Neuronal stem cell (in vitro differentiated cells): ENCODE data around the gene POLR1C. TPM values are rescaled to one million over a fixed set of nuclear protein-coding genes. Genes with fewer than 3 reads are reported as not detected.
A peak's percentile ranks its signal among the peaks of the same experiment; 100 is the strongest.
"Not testable (repeated sequence)": the region's sequence is repeated elsewhere in the genome, so short reads cannot be mapped to it uniquely, and the experiment has no call there.

Experiments used
- DNase-seq: peaks from one replicate; pipeline ENCODE4 v3.0.0-alpha.2; 2013; ENCODE audit warnings: low spot score
- H2AFZ ChIP-seq: one replicate; pipeline ENCODE4 v1.6.1; 2013; ENCODE audit warnings: mild to moderate bottlenecking, low read length, inconsistent platforms
- H2AK5ac ChIP-seq: 2 replicates; pipeline ENCODE4 v1.6.1; 2013; ENCODE audit warnings: low read depth, mild to moderate bottlenecking, inconsistent platforms, low read length, moderate library complexity, mixed read lengths
- H2BK120ac ChIP-seq: 2 replicates; pipeline ENCODE4 v1.6.1; 2013; ENCODE audit warnings: low read depth, mild to moderate bottlenecking, inconsistent platforms, low read length, moderate library complexity, mixed read lengths
- H2BK12ac ChIP-seq: one replicate; pipeline ENCODE4 v1.6.1; 2013; ENCODE audit warnings: low read length, inconsistent platforms
- H2BK15ac ChIP-seq: 2 replicates; pipeline ENCODE4 v1.6.1; 2013; ENCODE audit warnings: mild to moderate bottlenecking, low read length, inconsistent platforms, mixed read lengths
- H2BK5ac ChIP-seq: one replicate; pipeline ENCODE4 v1.6.1; 2013; ENCODE audit warnings: inconsistent platforms, mild to moderate bottlenecking, low read length, moderate library complexity
- H3K14ac ChIP-seq: one replicate; pipeline ENCODE4 v1.6.1; 2013; ENCODE audit warnings: low read length, inconsistent platforms
- H3K18ac ChIP-seq: 2 replicates; pipeline ENCODE4 v1.6.1; 2013; ENCODE audit warnings: low read length, inconsistent platforms
- H3K23ac ChIP-seq: 2 replicates; pipeline ENCODE4 v1.6.1; 2013; ENCODE audit warnings: low read depth, mild to moderate bottlenecking, mixed read lengths, low read length, inconsistent platforms; ENCODE audit not compliant: poor library complexity
- H3K27ac ChIP-seq: replicated peaks from 3 replicates; pipeline ENCODE4 v1.5.1; 2013; ENCODE audit warnings: low read length, inconsistent platforms
- H3K27me3 ChIP-seq, 3 experiments: 2 replicates each; pipeline ENCODE4 v1.6.1; 2013; ENCODE audit warnings: low read length in 3 of 3, mild to moderate bottlenecking in 2 of 3, inconsistent platforms in 1 of 3, low read depth in 1 of 3, mixed read lengths in 1 of 3, moderate library complexity in 1 of 3; ENCODE audit not compliant: control insufficient read depth in 3 of 3, insufficient read depth in 3 of 3
- H3K36me3 ChIP-seq, 2 donors: replicated peaks in 1 of 2; 2 replicates each; pipeline ENCODE4 v1.6.1; 2013; ENCODE audit warnings: low read length in 2 of 2; ENCODE audit not compliant: control insufficient read depth in 2 of 2, insufficient read depth in 2 of 2
- H3K4ac ChIP-seq: 2 replicates; pipeline ENCODE4 v1.6.1; 2013; ENCODE audit warnings: inconsistent platforms, mild to moderate bottlenecking, low read length, moderate library complexity
- H3K4me1 ChIP-seq, 2 donors: 1 replicate in 1 of 2; 2 replicates in 1 of 2; pipeline ENCODE4 v1.6.1; 2013; ENCODE audit warnings: low read length in 2 of 2, low read depth in 1 of 2; ENCODE audit not compliant: control insufficient read depth in 2 of 2, insufficient read depth in 1 of 2
- H3K4me2 ChIP-seq: one replicate; pipeline ENCODE4 v1.6.1; 2013; ENCODE audit warnings: mild to moderate bottlenecking, low read length, inconsistent platforms; ENCODE audit not compliant: insufficient read depth, poor library complexity, severe bottlenecking
- H3K4me3 ChIP-seq, 2 donors: 2 replicates each; pipeline ENCODE4 v1.5.1; 2013; ENCODE audit warnings: low read length in 2 of 2, mild to moderate bottlenecking in 2 of 2, inconsistent platforms in 1 of 2, moderate library complexity in 1 of 2
- H3K79me1 ChIP-seq: one replicate; pipeline ENCODE4 v1.6.1; 2013; ENCODE audit warnings: low read depth, mild to moderate bottlenecking, inconsistent platforms, low read length, moderate library complexity
- H3K9ac ChIP-seq: one replicate; pipeline ENCODE4 v1.6.1; 2013; ENCODE audit warnings: mild to moderate bottlenecking, low read depth, low read length, inconsistent platforms; ENCODE audit not compliant: poor library complexity
- H3K9me3 ChIP-seq, 2 donors: replicated peaks in 1 of 2; 2 replicates each; pipeline versions ENCODE3 to v1.6.1; 2013; ENCODE audit warnings: low read length in 2 of 2, mild to moderate bottlenecking in 2 of 2, inconsistent platforms in 1 of 2, low read depth in 1 of 2, mixed read lengths in 1 of 2, moderate library complexity in 1 of 2; ENCODE audit not compliant: control insufficient read depth in 2 of 2, insufficient read depth in 1 of 2
- H4K8ac ChIP-seq: one replicate; pipeline ENCODE4 v1.6.1; 2013; ENCODE audit warnings: low read depth, mild to moderate bottlenecking, inconsistent platforms, low read length, moderate library complexity
- H4K91ac ChIP-seq: one replicate; pipeline ENCODE4 v1.6.1; 2013; ENCODE audit warnings: low read length, low read depth, mild to moderate bottlenecking, inconsistent platforms; ENCODE audit not compliant: poor library complexity
- WGBS, 2 donors: extraction: QIAGEN DNeasy Blood & Tissue Kit; methylation state at CpG; one replicate each; pipeline ENCODE4 v1.1.7; 2013; ENCODE audit warnings: missing lambda C conversion rate in 2 of 2, mixed read lengths in 1 of 2; ENCODE audit not compliant: insufficient read length in 2 of 2, insufficient replicate concordance in 1 of 2; ENCODE audit errors: extremely low coverage in 2 of 2; 5-methylcytosine and 5-hydroxymethylcytosine counted together
- polyA plus RNA-seq, 2 experiments: library from polyadenylated mRNA; stranded (reverse); fragments of 200-250 nt; gene quantifications; one replicate each; pipeline ENCODE4 v1.2.3, GENCODE V29; 2013

The POLR1C gene
- polyA plus RNA-seq (2013, experiment 1 of 2): 23.4 TPM
- polyA plus RNA-seq (2013, experiment 2 of 2): 22.0 TPM

- no peaks in the 10 kb centered on the region for H3K27me3 ChIP-seq
- no peak within 1 kb of the TSS for H4K91ac ChIP-seq
- H2AK5ac ChIP-seq: peak within 1 kb of the TSS; percentile 17
- WGBS, 2 donors: no CpG with 5 or more reads among the region's 57 CpGs
- peak within 1 kb of the TSS; percentile 14 for H3K27ac ChIP-seq
- DNase-seq: peak; percentile 98
- H2BK5ac ChIP-seq: peak within 1 kb of the TSS; percentile 43
- H3K14ac ChIP-seq: peak within 1 kb of the TSS; percentile 73
- H3K9ac ChIP-seq: peak within 1 kb of the TSS; percentile 86
- H3K18ac ChIP-seq: peak within 1 kb of the TSS; percentile 88
- H3K36me3 ChIP-seq: peaks cover 53 to 74% of the 10 kb centered on the region in 2 donors
- peak within 1 kb of the TSS; percentile 56 for H3K23ac ChIP-seq
- H3K4me1 ChIP-seq: peaks cover 8 to 10% of the 10 kb centered on the region in 2 donors
- peak within 1 kb of the TSS; percentile 86 for H2AFZ ChIP-seq
- H2BK15ac ChIP-seq: no peak within 1 kb of the TSS
- peak within 1 kb of the TSS; percentile 89 to 96 for H3K4me3 ChIP-seq
- H2BK120ac ChIP-seq: no peak within 1 kb of the TSS
- no peak within 1 kb of the TSS for H2BK12ac ChIP-seq
- peak within 1 kb of the TSS; percentile 83 for H3K4me2 ChIP-seq
- peaks cover 15% of the 10 kb centered on the region for H3K79me1 ChIP-seq
- H3K9me3 ChIP-seq: no peaks in the 10 kb centered on the region
- H3K4ac ChIP-seq: no peak within 1 kb of the TSS
- no peak within 1 kb of the TSS for H4K8ac ChIP-seq
These were observed at the start of gene POLR1C, which contains the start of gene YIPF3 for GRCh38 chr6:43516697-43517504. TSS of gene POLR1C (plus strand) at chr6:43517089. CDS start at chr6:43517110, 21 bp downstream. TSS of gene YIPF3 (minus strand) at chr6:43516926. CDS start at chr6:43516807, 119 bp downstream.

GRCh38 chr6:43467265-43467664 lies 49.6 kb upstream of the POLR1C start:
- H4K91ac ChIP-seq, H2BK12ac ChIP-seq, H3K79me1 ChIP-seq, H2BK120ac ChIP-seq, H3K4me1 ChIP-seq, H3K9me3 ChIP-seq, H3K4me2 ChIP-seq, H2BK15ac ChIP-seq, H4K8ac ChIP-seq, H3K23ac ChIP-seq, H2BK5ac ChIP-seq, H3K4ac ChIP-seq, H3K9ac ChIP-seq, H2AK5ac ChIP-seq, H3K27ac ChIP-seq, H3K4me3 ChIP-seq, DNase-seq, H3K36me3 ChIP-seq, H3K18ac ChIP-seq, H3K14ac ChIP-seq: not testable (repeated sequence)
- Histone ChIP-seq H2AFZ (peak overlapping the region; percentile 64), H3K27me3 (peaks cover 0 to 34% (median 0%) of the 10 kb centered on the region in 3 experiments)
- no CpG with 5 or more reads among the region's 5 CpGs for WGBS, 2 donors

GRCh38 chr6:43467752-43468151 lies 49.1 kb upstream of the POLR1C start:
- Histone ChIP-seq H3K14ac (no peak overlapping the region), H3K4me2 (no peak overlapping the region), H3K18ac (no peak overlapping the region), H3K4me3 (no peak overlapping the region), H3K4me1 (peaks cover 9% of the 10 kb centered on the region in 2 donors), H3K9ac (no peak overlapping the region), H2BK15ac (no peak overlapping the region), H3K27ac (no peak overlapping the region), H3K27me3 (peaks cover 0 to 30% (median 0%) of the 10 kb centered on the region in 3 experiments), H3K4ac (no peak overlapping the region), H2BK120ac (no peak overlapping the region), H4K8ac (no peak overlapping the region), H3K23ac (no peak overlapping the region), H4K91ac (no peak overlapping the region), H2AFZ (peak overlapping the region; percentile 23), H2BK12ac (no peak overlapping the region), H2BK5ac (no peak overlapping the region), H3K9me3 (peaks cover 0 to 2% of the 10 kb centered on the region in 2 donors), H2AK5ac (no peak overlapping the region), H3K79me1 (no peaks in the 10 kb centered on the region), H3K36me3 (no peaks in the 10 kb centered on the region)
- no CpG with 5 or more reads among the region's 4 CpGs for WGBS, 2 donors
- DNase-seq: no peak

- WGBS, 2 donors: no CpG with 5 or more reads among the region's 4 CpGs
- H2AFZ ChIP-seq: peak overlapping the region; percentile 86
- no peak overlapping the region for H3K23ac ChIP-seq
- H3K18ac ChIP-seq: no peak overlapping the region
- no peak overlapping the region for H3K14ac ChIP-seq
- H3K4ac ChIP-seq: no peak overlapping the region
- H2BK5ac ChIP-seq: no peak overlapping the region
- H2BK12ac ChIP-seq: no peak overlapping the region
- H3K4me1 ChIP-seq: peaks cover 9% of the 10 kb centered on the region in 2 donors
- H3K9ac ChIP-seq: no peak overlapping the region
- DNase-seq: no peak
- H3K36me3 ChIP-seq: no peaks in the 10 kb centered on the region
- H4K8ac ChIP-seq: no peak overlapping the region
- no peak overlapping the region for H4K91ac ChIP-seq
- no peak overlapping the region for H2BK15ac ChIP-seq
- H2AK5ac ChIP-seq: no peak overlapping the region
- H3K27ac ChIP-seq: no peak overlapping the region
- H3K27me3 ChIP-seq: peaks cover 0 to 26% (median 0%) of the 10 kb centered on the region in 3 experiments
- H3K79me1 ChIP-seq: no peaks in the 10 kb centered on the region
- no peak overlapping the region for H3K4me2 ChIP-seq
- H3K9me3 ChIP-seq: peaks cover 0 to 2% of the 10 kb centered on the region in 2 donors
- H3K4me3 ChIP-seq: no peak overlapping the region
- no peak overlapping the region for H2BK120ac ChIP-seq
These were observed 48.6 kb upstream of the POLR1C start for GRCh38 chr6:43468240-43468639.
